H9 (cell line): ENCODE results near the gene KLHDC10. TPM values are rescaled to one million over a fixed set of nuclear protein-coding genes. Genes with fewer than 3 reads are reported as not detected.

Experiments
- DNase-seq: peaks from one replicate; pipeline ENCODE4 v3.0.0-alpha.2; 2017
- H2AFZ ChIP-seq: one replicate; pipeline ENCODE4 v1.6.1; 2013; ENCODE audit warnings: mild to moderate bottlenecking, low read length, control low read depth, moderate library complexity
- H2AK5ac ChIP-seq: 2 replicates; pipeline ENCODE4 v1.6.1; 2013; ENCODE audit warnings: low read length, control low read depth, mixed read lengths; ENCODE audit not compliant: insufficient read length
- H2BK120ac ChIP-seq: one replicate; pipeline ENCODE4 v1.6.1; 2013; ENCODE audit warnings: low read depth, mild to moderate bottlenecking, low read length, control low read depth, inconsistent platforms; ENCODE audit not compliant: poor library complexity, severe bottlenecking
- H2BK12ac ChIP-seq: 2 replicates; pipeline ENCODE4 v1.6.1; 2013; ENCODE audit warnings: low read length, control low read depth, mixed read lengths, low read depth; ENCODE audit not compliant: insufficient read length
- H2BK15ac ChIP-seq: 2 replicates; pipeline ENCODE4 v1.6.1; 2013; ENCODE audit warnings: low read depth, low read length, control low read depth
- H2BK20ac ChIP-seq: one replicate; pipeline ENCODE4 v1.6.1; 2013; ENCODE audit warnings: low read depth, mild to moderate bottlenecking, low read length, control low read depth, inconsistent platforms; ENCODE audit not compliant: poor library complexity, severe bottlenecking
- H2BK5ac ChIP-seq: 2 replicates; pipeline ENCODE4 v1.6.1; 2013; ENCODE audit warnings: low read length, control low read depth, mixed read lengths; ENCODE audit not compliant: insufficient read length
- H3K14ac ChIP-seq: 2 replicates; pipeline ENCODE4 v1.6.1; 2013; ENCODE audit warnings: low read length, control low read depth; ENCODE audit not compliant: insufficient read depth
- H3K18ac ChIP-seq: 2 replicates; pipeline ENCODE4 v1.6.1; 2013; ENCODE audit warnings: low read depth, mild to moderate bottlenecking, mixed read lengths, low read length, control low read depth; ENCODE audit not compliant: insufficient read length
- H3K23ac ChIP-seq: 2 replicates; pipeline ENCODE4 v1.6.1; 2013; ENCODE audit warnings: low read length, control low read depth, mixed read lengths, low read depth; ENCODE audit not compliant: insufficient read length
- H3K23me2 ChIP-seq: 2 replicates; pipeline ENCODE4 v1.6.1; 2013; ENCODE audit warnings: low read depth, mild to moderate bottlenecking, mixed read lengths, low read length, control low read depth; ENCODE audit not compliant: insufficient read length, poor library complexity, severe bottlenecking
- H3K27ac ChIP-seq: 2 replicates; pipeline ENCODE4 v1.5.1; 2013; ENCODE audit warnings: low read length, control low read depth, mixed read lengths, low read depth; ENCODE audit not compliant: insufficient read length
- H3K27me3 ChIP-seq: 2 replicates; pipeline ENCODE4 v1.6.1; 2013; ENCODE audit warnings: low read length, control low read depth, inconsistent platforms; ENCODE audit not compliant: insufficient read depth
- H3K4ac ChIP-seq: 2 replicates; pipeline ENCODE4 v1.6.1; 2013; ENCODE audit warnings: low read depth, mild to moderate bottlenecking, control low read depth, inconsistent platforms, low read length, moderate library complexity
- H3K4me1 ChIP-seq: 2 replicates; pipeline ENCODE4 v1.6.1; 2013; ENCODE audit warnings: low read length, control low read depth, inconsistent platforms; ENCODE audit not compliant: insufficient read depth
- H3K4me2 ChIP-seq: 2 replicates; pipeline ENCODE4 v1.6.1; 2013; ENCODE audit warnings: low read length, control low read depth, mixed read lengths; ENCODE audit not compliant: insufficient read length, insufficient read depth
- H3K56ac ChIP-seq: 2 replicates; pipeline ENCODE4 v1.6.1; 2013; ENCODE audit warnings: low read depth, mild to moderate bottlenecking, mixed read lengths, low read length, control low read depth; ENCODE audit not compliant: insufficient read length
- H3K79me1 ChIP-seq: 2 replicates; pipeline ENCODE4 v1.6.1; 2013; ENCODE audit warnings: low read depth, mild to moderate bottlenecking, moderate library complexity, low read length, control low read depth, inconsistent platforms; ENCODE audit not compliant: insufficient read depth, poor library complexity, severe bottlenecking
- H3K79me2 ChIP-seq: 2 replicates; pipeline ENCODE4 v1.6.1; 2013; ENCODE audit warnings: low read length, control low read depth, inconsistent platforms; ENCODE audit not compliant: insufficient read depth
- H3K9ac ChIP-seq: 2 replicates; pipeline ENCODE4 v1.6.1; 2013; ENCODE audit warnings: low read length, control low read depth, mixed read lengths; ENCODE audit not compliant: insufficient read length; ENCODE audit errors: extremely low read depth
- H3K9me3 ChIP-seq: one replicate; pipeline ENCODE4 v1.6.1; 2013; ENCODE audit warnings: low read depth, low read length, inconsistent platforms; ENCODE audit not compliant: control insufficient read depth
- H3T11ph ChIP-seq: one replicate; pipeline ENCODE4 v1.6.1; 2013; ENCODE audit warnings: mild to moderate bottlenecking, low read length, control low read depth, inconsistent platforms
- H4K20me1 ChIP-seq: one replicate; pipeline ENCODE4 v1.6.1; 2013; ENCODE audit not compliant: control insufficient read depth, insufficient read length, insufficient read depth
- H4K5ac ChIP-seq: 2 replicates; pipeline ENCODE4 v1.6.1; 2013; ENCODE audit warnings: low read depth, mild to moderate bottlenecking, mixed read lengths, low read length, control low read depth; ENCODE audit not compliant: insufficient read length
- H4K8ac ChIP-seq: replicated peaks from 2 replicates; pipeline ENCODE4 v1.6.1; 2013; ENCODE audit warnings: low read length, control low read depth, mixed read lengths, low read depth; ENCODE audit not compliant: insufficient read length
- H4K91ac ChIP-seq: 2 replicates; pipeline ENCODE4 v1.6.1; 2013; ENCODE audit warnings: low read depth, mild to moderate bottlenecking, moderate library complexity, mixed read lengths, low read length, control low read depth; ENCODE audit not compliant: insufficient read length
- H3K27ac Mint-ChIP-seq, 3 experiments: 2 replicates in 2 of 3; 3 replicates in 1 of 3; pipeline ENCODE4 v1.8.0; 2020 to 2021; ENCODE audit warnings: mixed read lengths in 3 of 3, mild to moderate bottlenecking in 1 of 3, moderate library complexity in 1 of 3
- H3K27me3 Mint-ChIP-seq: 2 replicates; pipeline ENCODE4 v1.8.0; 2021; ENCODE audit warnings: low read depth, mild to moderate bottlenecking, moderate library complexity, mixed read lengths
- H3K36me3 Mint-ChIP-seq, 3 experiments: 2 replicates in 2 of 3; 3 replicates in 1 of 3; pipeline ENCODE4 v1.8.0; 2020 to 2021; ENCODE audit warnings: low read depth in 3 of 3, mixed read lengths in 3 of 3; ENCODE audit not compliant: insufficient read depth in 1 of 3
- H3K4me1 Mint-ChIP-seq, 2 experiments: 2 replicates each; pipeline ENCODE4 v1.8.0; 2020; ENCODE audit warnings: mixed read lengths in 2 of 2
- H3K4me3 Mint-ChIP-seq, 2 experiments: 2 replicates in 1 of 2; 3 replicates in 1 of 2; pipeline ENCODE4 v1.8.0; 2020 to 2021; ENCODE audit warnings: mild to moderate bottlenecking in 2 of 2, mixed read lengths in 2 of 2, moderate library complexity in 1 of 2
- H3K9me3 Mint-ChIP-seq, 2 experiments: 2 replicates in 1 of 2; 3 replicates in 1 of 2; pipeline ENCODE4 v1.8.0; 2020; ENCODE audit warnings: mild to moderate bottlenecking in 2 of 2, mixed read lengths in 2 of 2, moderate library complexity in 1 of 2
- CTCF ChIP-seq: fragments of 200-600 bp; sonication (generic); conservative IDR thresholded peaks from 3 replicates; pipeline ENCODE4 v1.8.0; 2021; ENCODE audit warnings: antibody characterized with exemption, mild to moderate bottlenecking
- WGBS: extraction: QIAGEN DNeasy Blood & Tissue Kit; methylation state at CpG from one replicate; pipeline ENCODE4 v1.1.7; 2013; ENCODE audit warnings: missing lambda C conversion rate, low lambda C conversion rate, mixed read lengths; ENCODE audit not compliant: insufficient read length; ENCODE audit errors: extremely low coverage; 5-methylcytosine and 5-hydroxymethylcytosine counted together
- total RNA-seq: library from RNA; stranded (reverse); gene quantifications from 2 replicates; pipeline ENCODE4 v1.2.1, GENCODE V29; 2021

Gene KLHDC10
- total RNA-seq, 1 experiment from 2014 or later = 17.3 TPM

GRCh38 chr7:130144312-130145171 is 74.2 kb downstream of the KLHDC10 start:
- no peak overlapping the region for H3K9ac ChIP-seq
- peaks cover 9% of the 10 kb centered on the region for H3K23me2 ChIP-seq
- no peak overlapping the region for H4K8ac ChIP-seq
- Mint-ChIP-seq H3K9me3 (no peaks in the 10 kb centered on the region; a peak in 1 of 5 replicates), H3K4me1 (peaks cover 27% of the 10 kb centered on the region in 2 experiments), H3K36me3 (0 out of 7 replicates have a peak, but pooled peaks cover 0 to under 1% (median 0%) of the 10 kb centered on the region in 3 experiments), H3K27me3 (peaks cover 21% of the 10 kb centered on the region), H3K4me3 (no peak overlapping the region), H3K27ac (peak overlapping the region in 1 of 3 experiments; percentile 70; a peak in 2 of 7 replicates)
- H2BK120ac ChIP-seq = no peak overlapping the region
- H3K79me2 ChIP-seq = no peaks in the 10 kb centered on the region
- H3K14ac ChIP-seq = no peak overlapping the region
- H2BK12ac ChIP-seq = no peak overlapping the region
- H2AK5ac ChIP-seq = no peak overlapping the region
- no peak overlapping the region for H4K91ac ChIP-seq
- TF ChIP-seq CTCF = no peak
- no peak overlapping the region for H3K23ac ChIP-seq
- no peaks in the 10 kb centered on the region for H3K27me3 ChIP-seq
- no peak for DNase-seq
- H3T11ph ChIP-seq = no peak overlapping the region
- no peak overlapping the region for H2AFZ ChIP-seq
- H4K20me1 ChIP-seq = no peaks in the 10 kb centered on the region
- no peak overlapping the region for H3K27ac ChIP-seq
- no peak overlapping the region for H3K4ac ChIP-seq
- no peaks in the 10 kb centered on the region for H3K9me3 ChIP-seq
- H2BK20ac ChIP-seq = no peak overlapping the region
- no peak overlapping the region for H3K4me2 ChIP-seq
- H3K56ac ChIP-seq = no peak overlapping the region
- no peak overlapping the region for H3K18ac ChIP-seq
- 0 out of 2 replicates have a peak, but pooled peaks cover 2% of the 10 kb centered on the region for H3K4me1 ChIP-seq
- no peak overlapping the region for H2BK15ac ChIP-seq
- H4K5ac ChIP-seq = no peak overlapping the region
- H2BK5ac ChIP-seq = no peak overlapping the region
- WGBS = no CpG with 5 or more reads among the region's 14 CpGs
- H3K79me1 ChIP-seq = no peaks in the 10 kb centered on the region
